ENCODE measurements around the gene MAP3K4. TPM values are rescaled to one million over a fixed set of nuclear protein-coding genes. Genes with fewer than 3 reads are reported as not detected.

The MAP3K4 gene
- total RNA-seq, 1 donor from 2014 or later, result 41.2 TPM

DNA sequence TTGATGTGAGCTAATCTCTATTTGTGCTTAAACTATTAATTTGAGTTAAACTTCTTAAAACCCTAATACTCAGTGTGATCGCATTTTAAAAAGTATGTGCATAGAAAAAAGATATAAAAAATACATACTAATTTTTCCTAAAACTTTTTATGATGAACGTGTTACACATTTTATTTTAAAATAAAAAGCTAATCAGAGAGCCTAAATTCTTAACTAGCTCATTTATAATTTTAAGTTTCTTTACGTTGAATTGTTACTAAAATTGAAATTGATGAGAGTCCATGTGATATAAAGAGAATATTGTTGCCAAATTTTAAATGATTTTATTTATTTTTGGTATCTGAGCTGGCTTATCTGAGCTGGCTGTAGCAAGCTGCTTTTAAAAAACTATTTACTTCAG lies 6.6 kb downstream of the MAP3K4 start:
- Mint-ChIP-seq H3K27ac (ENCODE audit: unreplicated experiment) (no peak overlapping the region), H3K4me3 (ENCODE audit: unreplicated experiment) (no peak overlapping the region), H3K9me3 (ENCODE audit: unreplicated experiment) (no peaks in the 10 kb centered on the region), H3K4me1 (ENCODE audit: unreplicated experiment) (no peaks in the 10 kb centered on the region), H3K36me3 (ENCODE audit: low read depth, unreplicated experiment) (no peaks in the 10 kb centered on the region), H3K27me3 (ENCODE audit: unreplicated experiment) (no peaks in the 10 kb centered on the region)
- TF ChIP-seq, protein P1, sequence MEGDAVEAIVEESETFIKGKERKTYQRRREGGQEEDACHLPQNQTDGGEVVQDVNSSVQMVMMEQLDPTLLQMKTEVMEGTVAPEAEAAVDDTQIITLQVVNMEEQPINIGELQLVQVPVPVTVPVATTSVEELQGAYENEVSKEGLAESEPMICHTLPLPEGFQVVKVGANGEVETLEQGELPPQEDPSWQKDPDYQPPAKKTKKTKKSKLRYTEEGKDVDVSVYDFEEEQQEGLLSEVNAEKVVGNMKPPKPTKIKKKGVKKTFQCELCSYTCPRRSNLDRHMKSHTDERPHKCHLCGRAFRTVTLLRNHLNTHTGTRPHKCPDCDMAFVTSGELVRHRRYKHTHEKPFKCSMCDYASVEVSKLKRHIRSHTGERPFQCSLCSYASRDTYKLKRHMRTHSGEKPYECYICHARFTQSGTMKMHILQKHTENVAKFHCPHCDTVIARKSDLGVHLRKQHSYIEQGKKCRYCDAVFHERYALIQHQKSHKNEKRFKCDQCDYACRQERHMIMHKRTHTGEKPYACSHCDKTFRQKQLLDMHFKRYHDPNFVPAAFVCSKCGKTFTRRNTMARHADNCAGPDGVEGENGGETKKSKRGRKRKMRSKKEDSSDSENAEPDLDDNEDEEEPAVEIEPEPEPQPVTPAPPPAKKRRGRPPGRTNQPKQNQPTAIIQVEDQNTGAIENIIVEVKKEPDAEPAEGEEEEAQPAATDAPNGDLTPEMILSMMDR (IDR thresholded peaks at IDR 0.05; ENCODE audit: unreplicated experiment), result no peak
- DNase-seq (ENCODE audit: low spot score), result no peak

DNA sequence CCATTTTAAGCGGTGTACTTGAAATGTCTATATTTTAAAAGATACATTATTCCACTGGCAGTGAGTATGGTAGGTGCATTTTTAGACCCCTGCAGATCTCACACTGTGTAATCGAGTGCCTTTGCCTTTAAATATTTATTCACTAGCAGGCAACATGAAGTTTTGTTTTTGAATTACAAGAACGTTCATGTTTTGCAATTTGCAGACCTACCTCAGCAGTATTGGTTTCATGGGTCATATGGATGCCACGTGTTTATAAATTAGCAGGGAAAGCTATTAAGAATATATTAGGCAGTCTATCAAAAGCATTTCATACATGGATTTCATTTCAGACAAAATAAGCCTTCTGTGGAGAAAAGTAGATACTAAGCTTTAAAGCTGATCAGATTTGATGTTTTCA lies 7.2 kb downstream of the MAP3K4 start:
- no peaks in the 10 kb centered on the region for H3K36me3 Mint-ChIP-seq (ENCODE audit: low read depth, unreplicated experiment)
- no peak overlapping the region for H3K4me3 Mint-ChIP-seq (ENCODE audit: unreplicated experiment)
- no peaks in the 10 kb centered on the region for H3K27me3 Mint-ChIP-seq (ENCODE audit: unreplicated experiment)
- H3K9me3 Mint-ChIP-seq (ENCODE audit: unreplicated experiment), result no peaks in the 10 kb centered on the region
- TF ChIP-seq, protein P1 (IDR thresholded peaks at IDR 0.05; ENCODE audit: unreplicated experiment), result no peak
- H3K27ac Mint-ChIP-seq (ENCODE audit: unreplicated experiment), result no peak overlapping the region
- no peak for DNase-seq (ENCODE audit: low spot score)
- H3K4me1 Mint-ChIP-seq (ENCODE audit: unreplicated experiment), result no peaks in the 10 kb centered on the region

DNA sequence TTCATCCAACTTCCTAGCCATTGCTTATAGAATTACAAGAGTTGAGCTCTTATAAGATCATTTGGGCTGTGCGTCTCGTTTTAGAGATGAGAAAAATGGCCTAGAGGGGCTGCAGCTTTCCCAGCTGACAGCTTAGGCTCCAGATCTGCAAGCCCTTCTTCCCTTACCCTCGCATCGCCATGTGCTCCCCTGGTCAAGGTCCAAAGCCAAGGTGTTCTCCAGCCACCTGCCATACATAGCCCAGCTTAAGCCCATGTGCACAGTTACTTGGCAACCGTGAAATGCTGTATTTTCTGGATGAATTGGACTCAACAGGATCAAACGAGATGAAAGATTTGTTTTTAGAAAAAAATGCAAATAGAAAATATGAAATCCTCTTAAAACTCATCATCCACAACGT lies 7.9 kb downstream of the MAP3K4 start:
- DNase-seq (ENCODE audit: low spot score), result no peak
- H3K36me3 Mint-ChIP-seq (ENCODE audit: low read depth, unreplicated experiment), result no peaks in the 10 kb centered on the region
- no peak overlapping the region for H3K27ac Mint-ChIP-seq (ENCODE audit: unreplicated experiment)
- H3K4me1 Mint-ChIP-seq (ENCODE audit: unreplicated experiment), result no peaks in the 10 kb centered on the region
- H3K9me3 Mint-ChIP-seq (ENCODE audit: unreplicated experiment), result no peaks in the 10 kb centered on the region
- H3K4me3 Mint-ChIP-seq (ENCODE audit: unreplicated experiment), result no peak overlapping the region
- no peaks in the 10 kb centered on the region for H3K27me3 Mint-ChIP-seq (ENCODE audit: unreplicated experiment)
- TF ChIP-seq, protein P1 (IDR thresholded peaks at IDR 0.05; ENCODE audit: unreplicated experiment), result no peak

DNA sequence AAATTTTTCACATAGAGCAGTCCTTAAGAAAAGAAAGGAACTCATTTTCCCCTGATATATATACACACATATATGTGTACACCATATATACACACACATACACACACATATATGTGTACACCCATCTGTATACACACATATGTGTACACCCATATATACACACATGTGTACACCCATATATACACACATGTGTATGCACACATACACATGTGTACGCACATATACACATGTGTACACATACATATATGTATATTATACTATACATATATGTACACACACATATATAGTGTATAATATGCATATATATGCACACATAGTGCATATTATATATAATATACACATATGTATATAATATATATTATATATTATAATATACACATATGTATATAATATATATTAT lies 9.1 kb downstream of the MAP3K4 start:
- Mint-ChIP-seq H3K4me1 (ENCODE audit: unreplicated experiment) (no peaks in the 10 kb centered on the region), H3K9me3 (ENCODE audit: unreplicated experiment) (no peaks in the 10 kb centered on the region), H3K27ac (ENCODE audit: unreplicated experiment) (no peak overlapping the region), H3K36me3 (ENCODE audit: low read depth, unreplicated experiment) (no peaks in the 10 kb centered on the region), H3K4me3 (ENCODE audit: unreplicated experiment) (no peak overlapping the region), H3K27me3 (ENCODE audit: unreplicated experiment) (no peaks in the 10 kb centered on the region)
- TF ChIP-seq, protein P1 (IDR thresholded peaks at IDR 0.05; ENCODE audit: unreplicated experiment), result no peak
- DNase-seq (ENCODE audit: low spot score), result no peak

DNA sequence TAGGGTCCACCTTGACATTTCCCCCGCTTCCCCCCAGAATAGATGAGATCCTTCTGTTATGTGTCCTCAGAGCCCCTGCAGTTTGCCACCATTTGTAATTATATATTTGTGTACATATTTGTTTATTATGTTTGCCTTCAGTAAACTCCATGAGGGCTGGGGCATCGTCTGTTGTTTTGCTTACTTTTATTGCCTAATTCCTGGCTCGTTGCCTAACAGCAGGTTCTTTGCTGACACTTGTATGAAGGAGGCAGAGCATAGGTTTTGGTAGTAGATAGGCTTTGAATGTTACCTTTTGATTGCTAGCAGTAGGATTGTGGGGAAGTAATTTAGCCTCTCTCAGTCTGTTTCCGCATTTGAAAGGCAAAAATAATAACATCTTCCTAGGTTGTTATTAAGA lies 9.9 kb downstream of the MAP3K4 start:
- Mint-ChIP-seq H3K4me3 (ENCODE audit: unreplicated experiment) (no peak overlapping the region), H3K4me1 (ENCODE audit: unreplicated experiment) (no peaks in the 10 kb centered on the region), H3K27ac (ENCODE audit: unreplicated experiment) (no peak overlapping the region), H3K27me3 (ENCODE audit: unreplicated experiment) (no peaks in the 10 kb centered on the region), H3K36me3 (ENCODE audit: low read depth, unreplicated experiment) (no peaks in the 10 kb centered on the region), H3K9me3 (ENCODE audit: unreplicated experiment) (no peaks in the 10 kb centered on the region)
- TF ChIP-seq, protein P1 (IDR thresholded peaks at IDR 0.05; ENCODE audit: unreplicated experiment), result no peak
- DNase-seq (ENCODE audit: low spot score), result no peak
